SK-N-SH (cell line): ENCODE results near the gene GLT8D1. TPM values are rescaled to one million over a fixed set of nuclear protein-coding genes. Genes with fewer than 3 reads are reported as not detected.

Source experiments
- CTCF ChIA-PET: fragments of 300-600, 350-600 bp; formaldehyde crosslinking; extraction: SDS; loops from one replicate; lab custom pipeline; 2021; lab: Yijun Ruan, JAX
- POLR2A ChIA-PET: fragments of 350-600 bp; sonication (Branson Sonifier 250); formaldehyde crosslinking; extraction: SDS; loops from one replicate; lab custom pipeline; 2020; ENCODE audit warnings: antibody characterized with exemption, inconsistent platforms; lab: Yijun Ruan, JAX
- DNase-seq: peaks from one replicate; pipeline ENCODE4 v3.0.0; 2012
- H2AFZ ChIP-seq: fragments of 200-600 bp; sonication (generic); 2 replicates; pipeline ENCODE4 v1.8.1; 2016; ENCODE audit warnings: antibody characterized with exemption, mild to moderate bottlenecking, low read depth
- H3F3A ChIP-seq: fragments of 200-600 bp; sonication (generic); replicated peaks from 2 replicates; pipeline ENCODE3; 2016; ENCODE audit warnings: antibody characterized with exemption, mild to moderate bottlenecking; ENCODE audit not compliant: insufficient read depth
- H3K27ac ChIP-seq, 2 experiments: fragments of 200-500 bp in 1 of 2; fragments of 200-600 bp in 1 of 2; sonication (Bioruptor generic) in 1 of 2; sonication (generic), shearing (Covaris generic) in 1 of 2; 2 replicates each; pipeline versions ENCODE4 v1.5.1 to v1.6.1; 2014 to 2016; ENCODE audit warnings: low read depth in 2 of 2, inconsistent platforms in 1 of 2, low read length in 1 of 2, mild to moderate bottlenecking in 1 of 2, mixed read lengths in 1 of 2
- H3K27me3 ChIP-seq: fragments of 200-600 bp; sonication (generic), shearing (Covaris generic); 2 replicates; pipeline ENCODE4 v1.6.1; 2016; ENCODE audit warnings: mixed run types; ENCODE audit not compliant: insufficient read depth
- H3K36me3 ChIP-seq, 2 experiments: fragments of 200-500 bp in 1 of 2; fragments of 200-600 bp in 1 of 2; sonication (Bioruptor generic) in 1 of 2; sonication (generic) in 1 of 2; replicated peaks in 1 of 2; 2 replicates each; pipeline versions ENCODE3 to v1.5.1; 2014 to 2016; ENCODE audit warnings: low read length in 1 of 2, mild to moderate bottlenecking in 1 of 2; ENCODE audit not compliant: insufficient read depth in 2 of 2, control insufficient read depth in 1 of 2
- H3K4me1 ChIP-seq, 2 experiments: fragments of 200-500 bp in 1 of 2; fragments of 200-600 bp in 1 of 2; sonication (Bioruptor generic) in 1 of 2; sonication (generic), shearing (Covaris generic) in 1 of 2; 2 replicates each; pipeline versions ENCODE4 v1.5.1 to v1.6.1; 2014 to 2016; ENCODE audit warnings: low read depth in 1 of 2, low read length in 1 of 2, mixed run types in 1 of 2; ENCODE audit not compliant: insufficient read depth in 2 of 2, control insufficient read depth in 1 of 2
- H3K4me2 ChIP-seq: fragments of 200-600 bp; sonication (generic), shearing (Covaris generic); 2 replicates; pipeline ENCODE4 v1.6.1; 2017; ENCODE audit warnings: mixed run types
- H3K4me3 ChIP-seq, 2 experiments: fragments of 200-500 bp in 1 of 2; fragments of 200-600 bp in 1 of 2; sonication (Bioruptor generic) in 1 of 2; sonication (generic), shearing (Covaris generic) in 1 of 2; 2 replicates each; pipeline versions ENCODE4 v1.5.1 to v1.8.1; 2014 to 2016; ENCODE audit warnings: low read depth in 2 of 2, inconsistent platforms in 1 of 2, low read length in 1 of 2, mild to moderate bottlenecking in 1 of 2, mixed read lengths in 1 of 2, moderate library complexity in 1 of 2
- H3K79me2 ChIP-seq: fragments of 200-600 bp; sonication (generic); 2 replicates; pipeline ENCODE4 v1.8.1; 2017; ENCODE audit warnings: mild to moderate bottlenecking; ENCODE audit not compliant: insufficient read depth
- H3K9ac ChIP-seq: fragments of 200-600 bp; sonication (generic); 2 replicates; pipeline ENCODE4 v1.6.1; 2017; ENCODE audit warnings: mixed run types
- H3K9me2 ChIP-seq: fragments of 200-600 bp; sonication (generic); 2 replicates; pipeline ENCODE4 v1.6.1; 2017; ENCODE audit warnings: mixed run types
- H3K9me3 ChIP-seq: fragments of 200-600 bp; sonication (generic); 2 replicates; pipeline ENCODE4 v1.6.1; 2017; ENCODE audit warnings: mixed run types, mild to moderate bottlenecking, moderate library complexity
- H4K20me1 ChIP-seq: fragments of 200-600 bp; sonication (generic); 2 replicates; pipeline ENCODE4 v1.6.1; 2017; ENCODE audit warnings: mild to moderate bottlenecking, mixed run types; ENCODE audit not compliant: insufficient read depth
- CHD2 ChIP-seq: fragments of 150-350 bp; IDR thresholded peaks from 2 replicates; pipeline ENCODE4 v1.6.1; 2018; ENCODE audit warnings: low read length; ENCODE audit not compliant: partially characterized antibody
- CTCF ChIP-seq: fragments of 200-600 bp; sonication (generic); IDR thresholded peaks from 2 replicates; pipeline ENCODE4 v1.6.1; 2017; ENCODE audit warnings: antibody characterized with exemption, mild to moderate bottlenecking, moderate library complexity
- ELF1 ChIP-seq: IDR thresholded peaks from 2 replicates; pipeline ENCODE4 v1.4.0; 2012
- EP300 ChIP-seq, 2 experiments: IDR thresholded peaks; 2 replicates each; pipeline versions ENCODE4 v1.4.0 to v1.6.1; 2012; ENCODE audit warnings: borderline replicate concordance in 1 of 2, low read depth in 1 of 2, low read length in 1 of 2
- EZH2phosphoT487 ChIP-seq: fragments of 200-600 bp; sonication (generic); IDR thresholded peaks from 2 replicates; pipeline ENCODE4 v1.6.1; 2017; ENCODE audit warnings: low read depth, mixed run types, mild to moderate bottlenecking, antibody characterized with exemption, moderate library complexity, borderline replicate concordance
- GABPA ChIP-seq: IDR thresholded peaks from 2 replicates; pipeline ENCODE4 v1.4.0; 2012; ENCODE audit warnings: low read depth, mild to moderate bottlenecking
- GATA2 ChIP-seq: sonication (generic); formaldehyde crosslinking; IDR thresholded peaks from 2 replicates; pipeline ENCODE4 v1.5.0; 2020; ENCODE audit warnings: mild to moderate bottlenecking, missing genetic modification reagents
- IRF3 ChIP-seq: fragments of 150-350 bp; IDR thresholded peaks from 2 replicates; pipeline ENCODE4 v1.6.1; 2016; ENCODE audit warnings: mild to moderate bottlenecking, low read depth, low read length
- MAX ChIP-seq: IDR thresholded peaks from 2 replicates; pipeline ENCODE4 v1.4.0; 2012; ENCODE audit warnings: low read depth
- MEF2A ChIP-seq: IDR thresholded peaks from 2 replicates; pipeline ENCODE4 v1.4.0; 2012; ENCODE audit warnings: low read depth, borderline replicate concordance
- NFIC ChIP-seq: IDR thresholded peaks from 2 replicates; pipeline ENCODE4 v1.4.0; 2012; ENCODE audit warnings: borderline replicate concordance
- NRF1 ChIP-seq: IDR thresholded peaks from 2 replicates; pipeline ENCODE4 v1.6.1; 2012; ENCODE audit warnings: low read depth, mild to moderate bottlenecking, low read length
- PBX3 ChIP-seq: IDR thresholded peaks from 2 replicates; pipeline ENCODE4; 2012
- RAD21 ChIP-seq: IDR thresholded peaks from 2 replicates; pipeline ENCODE4 v1.6.1; 2012; ENCODE audit warnings: mild to moderate bottlenecking, low read length
- RFX5 ChIP-seq: IDR thresholded peaks from 2 replicates; pipeline ENCODE4 v1.6.1; 2012; ENCODE audit warnings: mild to moderate bottlenecking, improper control_type of control experiment, low read length
- SIN3A ChIP-seq: IDR thresholded peaks from 2 replicates; pipeline ENCODE4 v1.6.1; 2012; ENCODE audit warnings: low read depth, mild to moderate bottlenecking, low read length, moderate library complexity, borderline replicate concordance
- TCF12 ChIP-seq: IDR thresholded peaks from 2 replicates; pipeline ENCODE4 v1.4.0; 2012
- TEAD4 ChIP-seq: IDR thresholded peaks from 2 replicates; pipeline ENCODE4 v1.4.0; 2012; ENCODE audit warnings: mild to moderate bottlenecking, borderline replicate concordance; ENCODE audit not compliant: insufficient read depth
- USF1 ChIP-seq: IDR thresholded peaks from 2 replicates; pipeline ENCODE4 v1.4.0; 2012; ENCODE audit warnings: low read depth, borderline replicate concordance
- USF2 ChIP-seq: fragments of 150-350 bp; IDR thresholded peaks from 2 replicates; pipeline ENCODE4 v1.6.1; 2017; ENCODE audit warnings: antibody characterized with exemption, low read length, low read depth, borderline replicate concordance
- ZBTB33 ChIP-seq: IDR thresholded peaks from 2 replicates; pipeline ENCODE4 v1.4.0; 2012; ENCODE audit warnings: low read depth, borderline replicate concordance
- WGBS: methylation state at CpG from one replicate; pipeline ENCODE4 v1.1.6; 2017; ENCODE audit warnings: low lambda C conversion rate; 5-methylcytosine and 5-hydroxymethylcytosine counted together
- polyA plus RNA-seq, 3 experiments: library from polyadenylated mRNA; depleted of rRNA; stranded (reverse); fragments of >200 nt; gene quantifications; 2 replicates each; pipeline ENCODE4 v1.2.3, GENCODE V29; 2012

The GLT8D1 gene
- polyA plus RNA-seq, 1 of the 3 experiments (the other 2 are of a cell fraction): 102 TPM

GRCh38 chr3:52685709-52686691, 19.6 kb downstream of the GLT8D1 start, which contains the start of the genes GNL3 and PBRM1:
GNL3 (plus strand) TSS chr3:52686032; CDS start chr3:52686093, 61 bp downstream.
PBRM1 (minus strand) TSS chr3:52685913.
- Histone ChIP-seq H3K4me2 (peak within 1 kb of the TSS; percentile 80), H3K27me3 (no peaks in the 10 kb centered on the region), H2AFZ (peak within 1 kb of the TSS; percentile 68), H3K27ac (peak within 1 kb of the TSS; percentile 86 to 93), H4K20me1 (no peaks in the 10 kb centered on the region), H3K4me3 (peak within 1 kb of the TSS; percentile 88 to 95), H3K9me3 (no peaks in the 10 kb centered on the region), H3K36me3 (peaks cover 44 to 50% of the 10 kb centered on the region in 2 experiments), H3K9ac (peak within 1 kb of the TSS; percentile 96), H3K9me2 (no peaks in the 10 kb centered on the region), H3K4me1 (peaks cover 0 to 13% of the 10 kb centered on the region in 2 experiments; a peak in 2 of 4 replicates), H3F3A (peaks cover 23% of the 10 kb centered on the region), H3K79me2 (peaks cover 93% of the 10 kb centered on the region)
- WGBS: 1% methylated on average over 46 of the region's 82 CpGs
- DNase-seq: peak; percentile 95
- CTCF ChIA-PET: interaction anchor here (0.9 to 1.4 kb wide), 3 partner anchors 12 to 274 kb away, joined by 3 to 5 read pairs (median 3); partner anchors contain the start of genes GLT8D1 and SPCS1
- POLR2A ChIA-PET: interaction anchor here (0.8 kb wide), 1 partner anchor 150 kb away, joined by 4 read pairs; the partner anchor contains the start of gene UQCC5
- TF ChIP-seq GABPA (no peak), MAX (peak; percentile 100), SIN3A (peak; percentile 99), RAD21 (no peak), ELF1 (0 out of 2 replicates have a peak, but pooled peaks have one; percentile 45), TCF12 (peak; percentile 17; the same call in 1 of the 2 replicates), NFIC (no peak), GATA2 (CRISPR knock-in tag) (no peak), CHD2 (peak; percentile 58), RFX5 (no peak; the same call in 1 of the 2 replicates), PBX3 (no peak), USF1 (peak; percentile 62; the same call in 1 of the 2 replicates), CTCF (no peak), EP300 (IDR thresholded peaks at IDR 0.05; ENCODE audit: borderline replicate concordance in 1 of 2, low read depth in 1 of 2, low read length in 1 of 2) (no peak), ZBTB33 (0 out of 2 replicates have a peak, but pooled peaks have one; percentile 38), TEAD4 (no peak), EZH2phosphoT487 (no peak), USF2 (no peak), NRF1 (peak; percentile 61), IRF3 (no peak), MEF2A (no peak)
